Measurements from ENCODE around the gene XIRP1. TPM values are rescaled to one million over a fixed set of nuclear protein-coding genes. Genes with fewer than 3 reads are reported as not detected.

XIRP1 gene
- total RNA-seq, 3 donors from 2014 or later: 0.44 TPM; not detected in 2

DNA sequence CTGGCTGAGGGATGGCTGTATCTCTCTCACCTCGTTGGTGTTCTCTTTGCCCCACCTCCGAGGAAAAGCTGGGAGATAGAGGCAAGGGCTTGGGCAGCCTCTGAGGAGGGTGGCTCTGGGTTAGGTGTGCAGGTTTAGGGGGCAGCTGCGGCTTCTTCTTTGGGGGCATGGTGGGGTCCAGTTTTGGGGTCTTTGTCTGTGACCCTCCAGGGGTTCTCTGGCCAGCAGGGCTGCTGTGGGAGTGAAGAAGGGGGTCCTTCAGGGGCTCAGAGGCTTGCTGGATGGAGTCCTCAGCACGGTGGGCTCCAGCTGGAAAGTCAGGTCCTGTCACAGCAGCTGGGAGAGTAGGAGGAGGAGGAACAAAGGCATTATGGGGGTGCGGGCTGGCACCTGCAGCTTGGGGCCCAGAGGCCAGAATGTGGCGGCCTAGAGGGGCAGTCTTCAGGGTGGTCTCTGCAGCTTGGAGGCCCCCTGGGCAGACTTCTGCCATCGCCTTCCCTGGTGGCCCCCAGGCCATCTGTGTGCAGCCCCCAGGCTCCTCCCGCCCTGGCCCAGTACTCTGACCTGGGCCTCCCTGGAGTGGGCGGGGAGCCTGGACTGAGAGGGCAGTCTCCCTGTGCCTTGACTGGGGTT, 7.0 kb downstream of the XIRP1 start:
- Histone ChIP-seq H3K4me3 (no peak overlapping the region), H3K27me3 (no peaks in the 10 kb centered on the region), H3K27ac (no peak overlapping the region), H3K36me3 (no peaks in the 10 kb centered on the region), H3K4me1 (peaks cover 0 to 6% of the 10 kb centered on the region in 2 donors), H3K9me3 (no peaks in the 10 kb centered on the region)
- no peak for DNase-seq (ENCODE audit: low spot score in 2 of 2)
- TF ChIP-seq, protein P1, sequence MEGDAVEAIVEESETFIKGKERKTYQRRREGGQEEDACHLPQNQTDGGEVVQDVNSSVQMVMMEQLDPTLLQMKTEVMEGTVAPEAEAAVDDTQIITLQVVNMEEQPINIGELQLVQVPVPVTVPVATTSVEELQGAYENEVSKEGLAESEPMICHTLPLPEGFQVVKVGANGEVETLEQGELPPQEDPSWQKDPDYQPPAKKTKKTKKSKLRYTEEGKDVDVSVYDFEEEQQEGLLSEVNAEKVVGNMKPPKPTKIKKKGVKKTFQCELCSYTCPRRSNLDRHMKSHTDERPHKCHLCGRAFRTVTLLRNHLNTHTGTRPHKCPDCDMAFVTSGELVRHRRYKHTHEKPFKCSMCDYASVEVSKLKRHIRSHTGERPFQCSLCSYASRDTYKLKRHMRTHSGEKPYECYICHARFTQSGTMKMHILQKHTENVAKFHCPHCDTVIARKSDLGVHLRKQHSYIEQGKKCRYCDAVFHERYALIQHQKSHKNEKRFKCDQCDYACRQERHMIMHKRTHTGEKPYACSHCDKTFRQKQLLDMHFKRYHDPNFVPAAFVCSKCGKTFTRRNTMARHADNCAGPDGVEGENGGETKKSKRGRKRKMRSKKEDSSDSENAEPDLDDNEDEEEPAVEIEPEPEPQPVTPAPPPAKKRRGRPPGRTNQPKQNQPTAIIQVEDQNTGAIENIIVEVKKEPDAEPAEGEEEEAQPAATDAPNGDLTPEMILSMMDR (IDR thresholded peaks at IDR 0.05): no peak
- TF ChIP-seq POLR2AphosphoS5 (IDR thresholded peaks at IDR 0.05) (no peak), POLR2A (IDR thresholded peaks at IDR 0.05) (no peak)
- intact Hi-C loops (cut with DNase I; ENCODE audit: low total_unique reads): no loop called here

DNA sequence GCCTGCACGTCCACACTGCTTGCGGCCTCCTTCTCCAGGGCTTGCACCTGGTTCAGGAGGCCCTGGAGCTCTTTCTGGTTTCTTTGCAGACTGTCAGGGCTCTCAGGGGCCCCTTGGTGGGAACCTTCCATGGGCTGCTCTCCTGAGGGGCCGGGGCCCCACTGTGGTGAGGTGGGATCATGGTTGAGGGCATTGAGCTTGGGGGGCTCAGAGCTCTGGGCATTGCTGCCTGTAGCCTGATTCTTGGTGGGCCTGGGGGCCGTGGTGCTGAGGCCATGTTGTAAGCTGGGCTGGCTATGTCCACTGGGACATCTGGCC, 7.5 kb downstream of the XIRP1 start:
- H3K36me3 ChIP-seq: no peaks in the 10 kb centered on the region
- H3K27me3 ChIP-seq: no peaks in the 10 kb centered on the region
- no peak overlapping the region for H3K4me3 ChIP-seq
- TF ChIP-seq POLR2AphosphoS5 (IDR thresholded peaks at IDR 0.05) (no peak), POLR2A (IDR thresholded peaks at IDR 0.05) (no peak)
- TF ChIP-seq, protein P1 (IDR thresholded peaks at IDR 0.05): no peak
- no peak for DNase-seq (ENCODE audit: low spot score in 2 of 2)
- intact Hi-C loops (cut with DNase I; ENCODE audit: low total_unique reads): no loop called here
- H3K27ac ChIP-seq: no peak overlapping the region
- H3K9me3 ChIP-seq: no peaks in the 10 kb centered on the region
- peaks cover 0 to 6% of the 10 kb centered on the region in 2 donors for H3K4me1 ChIP-seq

DNA sequence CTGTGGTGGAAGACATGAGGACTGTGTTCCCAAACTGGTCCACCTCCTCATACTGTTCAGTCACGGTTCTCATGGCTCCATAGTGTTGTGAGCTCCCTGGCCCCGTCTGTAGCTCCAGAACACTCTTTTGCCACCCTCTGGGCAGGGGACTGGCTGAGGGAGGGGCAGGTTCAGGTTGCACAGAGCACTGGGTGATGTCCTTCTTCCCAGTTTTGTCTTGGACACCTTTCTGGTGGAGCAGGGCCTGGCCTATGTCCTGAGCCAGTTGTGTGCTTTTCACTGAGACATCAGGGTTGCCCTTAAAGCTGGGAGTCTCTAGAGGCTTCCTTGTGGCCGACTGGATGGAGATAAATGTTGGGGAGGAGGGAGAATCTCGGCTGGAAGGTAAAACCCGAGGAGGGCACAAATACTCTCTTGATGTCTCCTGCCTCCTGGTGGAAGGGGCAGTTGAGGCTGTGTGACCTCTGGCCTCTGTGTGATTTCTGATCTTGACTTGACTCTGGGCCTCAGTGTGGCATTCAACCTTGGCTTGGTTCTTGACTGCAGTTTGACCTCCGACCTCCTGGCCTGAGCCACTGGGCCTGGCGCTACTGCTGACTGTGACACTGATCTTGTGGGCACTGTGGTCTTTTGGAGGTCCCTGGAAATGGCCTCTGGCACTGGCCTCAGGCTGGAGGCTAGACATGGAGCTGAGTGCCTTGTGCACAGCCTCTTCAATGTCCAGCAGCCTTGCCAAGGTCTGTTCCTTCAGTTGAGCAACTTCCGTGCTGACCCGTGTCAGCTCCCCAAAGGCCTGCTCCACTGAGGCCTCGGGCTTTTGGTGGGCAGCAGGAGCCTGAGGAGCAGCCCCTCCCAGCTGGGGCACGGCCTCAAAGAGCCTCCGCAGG, 8.1 kb downstream of the XIRP1 start:
- Histone ChIP-seq H3K36me3 (no peaks in the 10 kb centered on the region), H3K9me3 (no peaks in the 10 kb centered on the region), H3K27me3 (no peaks in the 10 kb centered on the region), H3K27ac (peak overlapping the region; percentile 93 to 98), H3K4me1 (peaks cover 0 to 7% of the 10 kb centered on the region in 2 donors), H3K4me3 (no peak overlapping the region)
- DNase-seq (ENCODE audit: low spot score in 2 of 2): no peak
- TF ChIP-seq, protein P1 (IDR thresholded peaks at IDR 0.05): no peak
- TF ChIP-seq POLR2A (IDR thresholded peaks at IDR 0.05) (no peak), POLR2AphosphoS5 (IDR thresholded peaks at IDR 0.05) (no peak)
- intact Hi-C loops (cut with DNase I; ENCODE audit: low total_unique reads): no loop called here

DNA sequence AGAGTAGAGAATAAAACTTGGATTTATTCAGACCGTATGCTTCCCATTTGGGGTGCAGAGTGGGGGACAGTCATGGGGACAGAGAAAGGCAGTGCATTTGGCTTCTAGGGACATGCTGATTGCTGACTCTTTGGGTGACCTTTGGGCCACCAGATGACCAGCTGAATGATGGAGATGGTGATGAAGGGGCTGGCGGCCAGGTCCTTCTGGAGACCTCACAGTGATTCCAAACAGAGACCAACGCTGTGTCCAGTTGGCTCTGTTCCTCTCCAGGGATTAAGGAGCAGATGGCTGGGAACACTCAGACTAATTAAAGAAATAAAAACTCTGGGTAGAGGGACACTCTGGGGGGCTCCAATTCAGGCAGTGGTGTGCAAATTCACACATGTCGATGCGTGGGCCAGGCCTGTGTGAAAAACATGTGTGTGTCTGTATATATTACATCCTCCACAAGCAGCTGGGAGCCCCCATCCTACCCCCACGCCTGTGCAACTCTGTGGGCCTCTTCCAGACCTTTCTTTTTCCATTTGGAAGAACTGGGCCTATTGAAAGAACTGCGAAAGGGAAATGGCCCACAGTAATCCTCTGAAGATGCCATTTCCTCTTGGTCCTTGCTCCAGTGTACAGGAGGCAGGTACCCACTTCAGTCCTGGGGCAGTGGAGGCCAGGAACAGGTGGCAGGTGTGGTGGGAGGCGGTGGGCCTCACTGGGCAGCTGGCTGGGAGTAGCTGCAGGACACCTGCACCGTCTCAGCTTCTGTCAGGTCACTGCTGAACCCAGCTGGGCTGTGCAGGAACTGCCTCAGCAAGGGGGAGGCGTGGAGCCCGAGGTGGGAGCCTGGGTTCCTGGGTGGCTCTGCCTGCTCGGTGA, 8.9 kb downstream of the XIRP1 start:
- no peak for DNase-seq (ENCODE audit: low spot score in 2 of 2)
- intact Hi-C loops (cut with DNase I; ENCODE audit: low total_unique reads): no loop called here

More for the DNA sequence above, 8.9 kb downstream of the XIRP1 start:
- H3K27me3 ChIP-seq: no peaks in the 10 kb centered on the region
- peak overlapping the region; percentile 93 to 98 for H3K27ac ChIP-seq
- H3K4me3 ChIP-seq: no peak overlapping the region
- H3K36me3 ChIP-seq: no peaks in the 10 kb centered on the region
- H3K9me3 ChIP-seq: no peaks in the 10 kb centered on the region
- H3K4me1 ChIP-seq: peaks cover 0 to 7% of the 10 kb centered on the region in 2 donors
- TF ChIP-seq POLR2A (IDR thresholded peaks at IDR 0.05): no peak
- TF ChIP-seq, protein P1 (IDR thresholded peaks at IDR 0.05): no peak
- no peak for TF ChIP-seq POLR2AphosphoS5 (IDR thresholded peaks at IDR 0.05)
